8988T (cell line): ENCODE data around the gene SIMC1.
"Not testable (repeated sequence)": the region's sequence is repeated elsewhere in the genome, so short reads cannot be mapped to it uniquely, and the experiment has no call there.

Experiments
- DNase-seq: peaks from one replicate; pipeline ENCODE4 v3.0.0; 2011

SIMC1 gene

GRCh38 chr5:176237971-176238644 is at the start of gene SIMC1:
SIMC1 (plus strand) TSS chr5:176238424; CDS start chr5:176238509, 85 bp downstream.
- DNase-seq, result peak; percentile 72

- DNase-seq, result no peak
Observed at GRCh38 chr5:176188506-176189193, 49.6 kb upstream of the SIMC1 start.

- DNase-seq, result no peak
Observed at GRCh38 chr5:176189857-176190256, 48.4 kb upstream of the SIMC1 start.

GRCh38 chr5:176190886-176191755 is 47.1 kb upstream of the SIMC1 start:
- DNase-seq, result no peak

- no peak for DNase-seq
Observed at GRCh38 chr5:176192094-176192721, 46.0 kb upstream of the SIMC1 start.

- not testable (repeated sequence) for DNase-seq
Observed at GRCh38 chr5:176192722-176193117, 45.5 kb upstream of the SIMC1 start.

- not testable (repeated sequence) for DNase-seq
Observed at GRCh38 chr5:176193636-176194035, 44.6 kb upstream of the SIMC1 start.

- DNase-seq, result not testable (repeated sequence)
Observed at GRCh38 chr5:176194238-176195083, 43.8 kb upstream of the SIMC1 start.

- DNase-seq, result not testable (repeated sequence)
Observed at GRCh38 chr5:176195084-176195413, 43.2 kb upstream of the SIMC1 start.

- DNase-seq, result not testable (repeated sequence)
Observed at GRCh38 chr5:176195487-176196207, 42.6 kb upstream of the SIMC1 start.

GRCh38 chr5:176196781-176197180 is 41.4 kb upstream of the SIMC1 start:
- not testable (repeated sequence) for DNase-seq

- DNase-seq, result not testable (repeated sequence)
Observed at GRCh38 chr5:176197234-176197858, 40.9 kb upstream of the SIMC1 start.

GRCh38 chr5:176198299-176198698 is 39.9 kb upstream of the SIMC1 start:
- not testable (repeated sequence) for DNase-seq

GRCh38 chr5:176198991-176199733 is 39.1 kb upstream of the SIMC1 start:
- DNase-seq, result not testable (repeated sequence)

GRCh38 chr5:176199803-176200399 is 38.3 kb upstream of the SIMC1 start:
- not testable (repeated sequence) for DNase-seq

GRCh38 chr5:176201811-176202210 is 36.4 kb upstream of the SIMC1 start:
- DNase-seq, result no peak

GRCh38 chr5:176203086-176203485 is 35.1 kb upstream of the SIMC1 start:
- DNase-seq, result no peak

GRCh38 chr5:176203535-176203934 is 34.7 kb upstream of the SIMC1 start:
- not testable (repeated sequence) for DNase-seq

GRCh38 chr5:176214466-176215021 is 23.7 kb upstream of the SIMC1 start:
- not testable (repeated sequence) for DNase-seq
